SK-N-SH treated with all-trans-retinoic acid at 6 μM for 48 hours (cell line): ENCODE results near the gene E2F2.

Source experiments
- ATAC-seq: fragments of 200-7000 bp; cut with Tn5 transposase; 3 replicates; pipeline ENCODE4 v1.9.1; 2020; ENCODE audit warnings: mild to moderate bottlenecking, moderate library complexity
- ARNTL ChIP-seq: fragments of 450-650 bp; formaldehyde crosslinking; IDR thresholded peaks from 2 replicates; pipeline ENCODE4 v1.5.0; 2020; ENCODE audit warnings: low read depth, mild to moderate bottlenecking, moderate library complexity, borderline replicate concordance
- BACH2 ChIP-seq: fragments of 250-450 bp; sonication (Bioruptor Pico); IDR thresholded peaks from 2 replicates; pipeline ENCODE4 v1.9.0; 2021; ENCODE audit warnings: mild to moderate bottlenecking, borderline replicate concordance
- CSDC2 ChIP-seq: fragments of 250-450 bp; sonication (Bioruptor Pico); IDR thresholded peaks from 2 replicates; pipeline ENCODE4 v1.5.0; 2020; ENCODE audit warnings: mild to moderate bottlenecking, moderate library complexity
- ESRRG ChIP-seq: fragments of 250-450 bp; sonication (Bioruptor Pico); IDR thresholded peaks from 2 replicates; pipeline ENCODE4 v1.6.1; 2021; ENCODE audit warnings: mild to moderate bottlenecking
- GLIS3 ChIP-seq: fragments of 250-450 bp; sonication (Bioruptor Pico); IDR thresholded peaks from 2 replicates; pipeline ENCODE4 v1.5.0; 2020; ENCODE audit warnings: mild to moderate bottlenecking, moderate library complexity
- OSR1 ChIP-seq: fragments of 250-450 bp; sonication (Bioruptor Pico); IDR thresholded peaks from 2 replicates; pipeline ENCODE4 v1.8.0; 2022; ENCODE audit warnings: moderate library complexity, mild to moderate bottlenecking, inconsistent platforms
- PPARA ChIP-seq: fragments of 250-450 bp; sonication (Bioruptor Pico); IDR thresholded peaks from 2 replicates; pipeline ENCODE4 v1.5.0; 2020; ENCODE audit warnings: mild to moderate bottlenecking, borderline replicate concordance
- RARB ChIP-seq: fragments of 250-450 bp; sonication (Bioruptor Pico); IDR thresholded peaks from 2 replicates; pipeline ENCODE4 v1.8.0; 2021; ENCODE audit warnings: mild to moderate bottlenecking, moderate library complexity
- SNAI2 ChIP-seq: fragments of 250-450 bp; sonication (Bioruptor Pico); IDR thresholded peaks from 2 replicates; pipeline ENCODE4 v1.5.0; 2020; ENCODE audit warnings: mild to moderate bottlenecking, moderate library complexity
- TCF4 ChIP-seq: fragments of 250-450 bp; sonication (Bioruptor Pico); IDR thresholded peaks from 2 replicates; pipeline ENCODE4 v1.8.0; 2021; ENCODE audit warnings: mild to moderate bottlenecking, moderate library complexity, borderline replicate concordance
- ZC3H10 ChIP-seq: fragments of 250-450 bp; sonication (Bioruptor Pico); IDR thresholded peaks from 2 replicates; pipeline ENCODE4 v1.5.1; 2021; ENCODE audit warnings: mild to moderate bottlenecking, moderate library complexity
- ZFP3 ChIP-seq: fragments of 250-450 bp; sonication (Bioruptor Pico); IDR thresholded peaks from 2 replicates; pipeline ENCODE4 v1.5.0; 2020; ENCODE audit warnings: mild to moderate bottlenecking, moderate library complexity
- ZFP30 ChIP-seq: fragments of 450-650 bp; formaldehyde crosslinking; IDR thresholded peaks from 2 replicates; pipeline ENCODE4 v1.5.0; 2022; ENCODE audit warnings: mild to moderate bottlenecking, moderate library complexity
- ZNF565 ChIP-seq: fragments of 450-650 bp; formaldehyde crosslinking; conservative IDR thresholded peaks from 2 replicates; pipeline ENCODE4 v1.5.0; 2020; ENCODE audit warnings: low read depth, mild to moderate bottlenecking, moderate library complexity
- ZNF70 ChIP-seq: fragments of 450-650 bp; formaldehyde crosslinking; IDR thresholded peaks from 2 replicates; pipeline ENCODE4 v1.5.0; 2020; ENCODE audit warnings: mild to moderate bottlenecking, moderate library complexity
- TF ChIP-seq, protein P1 (sequence below): fragments of 250-450 bp; sonication (Bioruptor Pico); IDR thresholded peaks from 2 replicates; pipeline ENCODE4 v1.8.0; 2020; ENCODE audit warnings: mild to moderate bottlenecking, moderate library complexity, borderline replicate concordance
- TF ChIP-seq, protein P2 (sequence below): fragments of 250-450 bp; sonication (Bioruptor Pico); IDR thresholded peaks from 2 replicates; pipeline ENCODE4 v1.5.1; 2021; ENCODE audit warnings: mild to moderate bottlenecking, moderate library complexity
- TF ChIP-seq, protein P3 (sequence below): fragments of 250-450 bp; sonication (Bioruptor Pico); IDR thresholded peaks from 2 replicates; pipeline ENCODE4 v1.5.1; 2020; ENCODE audit warnings: low read depth, mild to moderate bottlenecking, moderate library complexity
- TF ChIP-seq, protein P4 (sequence below): fragments of 250-450 bp; sonication (Bioruptor Pico); IDR thresholded peaks from 2 replicates; pipeline ENCODE4 v1.8.0; 2021; ENCODE audit warnings: low read depth, mild to moderate bottlenecking, moderate library complexity, borderline replicate concordance

Gene E2F2

DNA sequence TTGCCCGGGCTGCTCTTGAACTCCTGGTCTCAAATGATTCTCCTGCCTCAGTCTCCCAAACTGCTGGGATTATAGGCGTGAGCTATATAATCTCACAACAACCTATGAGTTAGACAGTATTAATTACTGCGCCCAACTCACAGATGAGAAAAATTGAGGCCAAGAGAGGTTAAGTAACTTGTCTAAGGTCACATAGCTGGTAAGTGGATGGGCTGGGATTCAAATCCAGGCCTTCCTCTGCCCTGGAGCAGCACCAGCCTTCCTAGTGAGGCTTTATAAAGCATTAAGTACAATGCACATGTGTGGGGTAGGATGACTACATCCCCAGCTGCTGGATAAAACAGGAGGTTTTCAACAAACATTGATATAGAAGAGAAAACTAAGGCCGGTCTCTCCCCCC is 15.1 kb downstream of the E2F2 start:
- no peak for TF ChIP-seq ZFP3 (CRISPR knock-in tag)
- no peak for TF ChIP-seq CSDC2 (CRISPR knock-in tag)
- no peak for TF ChIP-seq PPARA (CRISPR knock-in tag)
- no peak for TF ChIP-seq ZNF565 (CRISPR knock-in tag)
- TF ChIP-seq SNAI2 (CRISPR knock-in tag), result no peak
- no peak for TF ChIP-seq ESRRG (CRISPR knock-in tag)
- ATAC-seq, result no peak

DNA sequence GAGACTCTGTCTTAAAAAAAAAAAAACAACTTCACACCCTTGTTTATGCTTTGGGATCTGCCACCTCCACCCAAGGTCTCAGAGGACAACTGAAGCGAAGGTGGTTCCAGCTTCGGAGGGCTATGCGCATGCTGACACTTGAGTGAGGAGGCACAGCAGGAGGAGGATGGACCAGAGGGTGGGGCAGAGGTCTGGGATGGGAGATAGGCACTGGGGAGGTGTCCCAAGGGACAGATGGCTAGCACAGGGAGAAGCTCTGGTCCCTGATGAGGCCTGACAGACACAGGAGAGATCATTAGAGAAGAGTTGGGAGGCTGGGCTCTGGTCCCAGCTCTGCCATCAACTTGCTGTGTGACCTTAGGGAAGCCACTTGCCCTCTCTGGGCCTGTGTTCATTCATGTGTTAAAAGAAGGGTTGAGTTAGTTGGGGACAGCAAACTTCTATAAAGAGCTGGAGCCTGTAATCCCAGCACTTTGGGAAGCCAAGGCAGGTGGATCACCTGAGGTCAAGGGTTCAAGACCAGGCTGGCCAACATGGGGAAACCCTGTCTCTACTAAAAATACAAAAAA is 16.8 kb downstream of the E2F2 start:
- ATAC-seq, result no peak
- TF ChIP-seq ZNF70 (CRISPR knock-in tag), result no peak
- TF ChIP-seq PPARA (CRISPR knock-in tag), result no peak
- TF ChIP-seq, protein P1, sequence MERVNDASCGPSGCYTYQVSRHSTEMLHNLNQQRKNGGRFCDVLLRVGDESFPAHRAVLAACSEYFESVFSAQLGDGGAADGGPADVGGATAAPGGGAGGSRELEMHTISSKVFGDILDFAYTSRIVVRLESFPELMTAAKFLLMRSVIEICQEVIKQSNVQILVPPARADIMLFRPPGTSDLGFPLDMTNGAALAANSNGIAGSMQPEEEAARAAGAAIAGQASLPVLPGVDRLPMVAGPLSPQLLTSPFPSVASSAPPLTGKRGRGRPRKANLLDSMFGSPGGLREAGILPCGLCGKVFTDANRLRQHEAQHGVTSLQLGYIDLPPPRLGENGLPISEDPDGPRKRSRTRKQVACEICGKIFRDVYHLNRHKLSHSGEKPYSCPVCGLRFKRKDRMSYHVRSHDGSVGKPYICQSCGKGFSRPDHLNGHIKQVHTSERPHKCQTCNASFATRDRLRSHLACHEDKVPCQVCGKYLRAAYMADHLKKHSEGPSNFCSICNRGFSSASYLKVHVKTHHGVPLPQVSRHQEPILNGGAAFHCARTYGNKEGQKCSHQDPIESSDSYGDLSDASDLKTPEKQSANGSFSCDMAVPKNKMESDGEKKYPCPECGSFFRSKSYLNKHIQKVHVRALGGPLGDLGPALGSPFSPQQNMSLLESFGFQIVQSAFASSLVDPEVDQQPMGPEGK (CRISPR knock-in tag), result no peak
- no peak for TF ChIP-seq ZFP3 (CRISPR knock-in tag)
- TF ChIP-seq BACH2 (CRISPR knock-in tag), result no peak
- no peak for TF ChIP-seq ZFP30 (CRISPR knock-in tag)

DNA sequence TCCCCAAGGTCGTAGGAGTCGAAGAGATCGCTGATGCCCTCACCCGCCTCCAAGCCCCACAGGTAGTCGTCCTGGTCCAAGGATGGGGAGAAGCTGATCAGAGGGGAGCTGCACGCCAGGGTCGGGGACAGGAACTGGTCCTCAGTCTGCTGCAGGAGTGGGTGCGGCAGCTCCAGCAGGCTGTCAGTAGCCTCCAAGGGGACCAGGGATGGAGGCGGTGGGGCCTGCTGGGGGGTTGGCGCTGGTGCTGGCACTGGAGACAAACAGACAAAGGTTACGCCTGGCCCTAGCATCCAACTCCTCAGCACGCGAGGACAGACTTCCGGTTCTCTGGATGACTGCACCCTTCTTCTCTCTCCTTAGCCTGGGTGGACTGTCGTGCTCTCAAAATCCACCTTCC is 21.1 kb downstream of the E2F2 start:
- ATAC-seq, result no peak
- TF ChIP-seq RARB (CRISPR knock-in tag), result no peak
- TF ChIP-seq ZC3H10 (CRISPR knock-in tag), result no peak
- no peak for TF ChIP-seq ZFP30 (CRISPR knock-in tag)
- TF ChIP-seq, protein P1 (CRISPR knock-in tag), result no peak
- TF ChIP-seq, protein P2, sequence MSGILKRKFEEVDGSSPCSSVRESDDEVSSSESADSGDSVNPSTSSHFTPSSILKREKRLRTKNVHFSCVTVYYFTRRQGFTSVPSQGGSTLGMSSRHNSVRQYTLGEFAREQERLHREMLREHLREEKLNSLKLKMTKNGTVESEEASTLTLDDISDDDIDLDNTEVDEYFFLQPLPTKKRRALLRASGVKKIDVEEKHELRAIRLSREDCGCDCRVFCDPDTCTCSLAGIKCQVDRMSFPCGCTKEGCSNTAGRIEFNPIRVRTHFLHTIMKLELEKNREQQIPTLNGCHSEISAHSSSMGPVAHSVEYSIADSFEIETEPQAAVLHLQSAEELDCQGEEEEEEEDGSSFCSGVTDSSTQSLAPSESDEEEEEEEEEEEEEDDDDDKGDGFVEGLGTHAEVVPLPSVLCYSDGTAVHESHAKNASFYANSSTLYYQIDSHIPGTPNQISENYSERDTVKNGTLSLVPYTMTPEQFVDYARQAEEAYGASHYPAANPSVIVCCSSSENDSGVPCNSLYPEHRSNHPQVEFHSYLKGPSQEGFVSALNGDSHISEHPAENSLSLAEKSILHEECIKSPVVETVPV (CRISPR knock-in tag), result no peak

DNA sequence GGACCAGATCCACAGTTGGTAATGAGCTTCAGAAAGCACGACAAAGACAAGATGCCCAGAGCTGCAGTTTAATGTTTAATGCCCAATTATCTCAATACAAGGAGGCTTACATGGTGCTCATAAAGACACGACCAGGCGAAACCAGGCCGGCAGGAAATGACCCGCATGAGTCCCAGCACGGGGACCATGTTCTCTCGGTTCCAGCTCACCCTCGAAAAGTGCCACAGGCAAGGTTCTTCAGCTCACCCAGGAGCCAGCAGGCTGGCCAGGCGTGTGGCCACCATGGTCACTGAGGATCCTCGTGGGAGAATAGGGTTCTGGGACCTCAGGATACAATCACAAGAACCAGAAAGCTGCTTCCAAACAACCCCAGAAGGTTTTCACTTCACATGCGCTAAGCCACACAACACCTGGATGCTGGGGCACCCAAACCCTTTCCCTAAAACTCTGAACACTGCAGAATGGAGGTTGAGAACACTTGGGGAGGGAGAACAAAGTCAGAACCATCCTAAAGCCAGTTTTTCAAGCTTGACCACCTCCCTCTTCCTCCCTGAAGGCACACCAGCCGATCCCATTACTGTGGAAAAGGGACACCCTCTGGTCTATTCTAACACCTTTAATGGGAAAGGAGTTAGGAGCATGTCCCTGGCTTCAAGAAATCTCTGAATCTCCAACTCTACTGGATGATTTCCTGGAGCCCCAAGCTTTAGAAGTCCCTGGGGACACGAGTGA is 24.5 kb downstream of the E2F2 start:
- ATAC-seq, result no peak
- TF ChIP-seq, protein P2 (CRISPR knock-in tag), result no peak
- TF ChIP-seq, protein P3, sequence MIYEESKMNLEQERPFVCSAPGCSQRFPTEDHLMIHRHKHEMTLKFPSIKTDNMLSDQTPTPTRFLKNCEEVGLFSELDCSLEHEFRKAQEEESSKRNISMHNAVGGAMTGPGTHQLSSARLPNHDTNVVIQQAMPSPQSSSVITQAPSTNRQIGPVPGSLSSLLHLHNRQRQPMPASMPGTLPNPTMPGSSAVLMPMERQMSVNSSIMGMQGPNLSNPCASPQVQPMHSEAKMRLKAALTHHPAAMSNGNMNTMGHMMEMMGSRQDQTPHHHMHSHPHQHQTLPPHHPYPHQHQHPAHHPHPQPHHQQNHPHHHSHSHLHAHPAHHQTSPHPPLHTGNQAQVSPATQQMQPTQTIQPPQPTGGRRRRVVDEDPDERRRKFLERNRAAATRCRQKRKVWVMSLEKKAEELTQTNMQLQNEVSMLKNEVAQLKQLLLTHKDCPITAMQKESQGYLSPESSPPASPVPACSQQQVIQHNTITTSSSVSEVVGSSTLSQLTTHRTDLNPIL (CRISPR knock-in tag), result no peak
- no peak for TF ChIP-seq ESRRG (CRISPR knock-in tag)
- no peak for TF ChIP-seq PPARA (CRISPR knock-in tag)
- TF ChIP-seq, protein P1 (CRISPR knock-in tag), result no peak
- no peak for TF ChIP-seq GLIS3 (CRISPR knock-in tag)
- TF ChIP-seq, protein P4, sequence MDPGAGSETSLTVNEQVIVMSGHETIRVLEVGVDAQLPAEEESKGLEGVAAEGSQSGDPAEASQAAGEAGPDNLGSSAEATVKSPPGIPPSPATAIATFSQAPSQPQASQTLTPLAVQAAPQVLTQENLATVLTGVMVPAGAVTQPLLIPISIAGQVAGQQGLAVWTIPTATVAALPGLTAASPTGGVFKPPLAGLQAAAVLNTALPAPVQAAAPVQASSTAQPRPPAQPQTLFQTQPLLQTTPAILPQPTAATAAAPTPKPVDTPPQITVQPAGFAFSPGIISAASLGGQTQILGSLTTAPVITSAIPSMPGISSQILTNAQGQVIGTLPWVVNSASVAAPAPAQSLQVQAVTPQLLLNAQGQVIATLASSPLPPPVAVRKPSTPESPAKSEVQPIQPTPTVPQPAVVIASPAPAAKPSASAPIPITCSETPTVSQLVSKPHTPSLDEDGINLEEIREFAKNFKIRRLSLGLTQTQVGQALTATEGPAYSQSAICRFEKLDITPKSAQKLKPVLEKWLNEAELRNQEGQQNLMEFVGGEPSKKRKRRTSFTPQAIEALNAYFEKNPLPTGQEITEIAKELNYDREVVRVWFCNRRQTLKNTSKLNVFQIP, result no peak
- TF ChIP-seq SNAI2 (CRISPR knock-in tag), result no peak
- TF ChIP-seq TCF4 (CRISPR knock-in tag), result no peak
- TF ChIP-seq ZFP3 (CRISPR knock-in tag), result no peak
- TF ChIP-seq RARB (CRISPR knock-in tag), result no peak
- no peak for TF ChIP-seq ZNF70 (CRISPR knock-in tag)
- no peak for TF ChIP-seq ZFP30 (CRISPR knock-in tag)
- no peak for TF ChIP-seq ARNTL (CRISPR knock-in tag)
- no peak for TF ChIP-seq OSR1
- no peak for TF ChIP-seq ZC3H10 (CRISPR knock-in tag)
